Measurements from ENCODE around the gene TYW1B.
"Not testable (repeated sequence)": the region's sequence is repeated elsewhere in the genome, so short reads cannot be mapped to it uniquely, and the experiment has no call there.

GRCh38 chr7:72603476-72603875, 224.5 kb downstream of the TYW1B start:
- TF ChIP-seq CTCF, EP300 (IDR thresholded peaks at IDR 0.05): not testable (repeated sequence)
